Skin epidermis (tissue), 12 donors: ENCODE results near the gene INSL3.
A peak's percentile ranks its signal among the peaks of the same experiment; 100 is the strongest.
"Not testable (repeated sequence)": the region's sequence is repeated elsewhere in the genome, so short reads cannot be mapped to it uniquely, and the experiment has no call there.

ENCODE experiments used
- H3K27ac ChIP-seq, 21 experiments: fragments of 200-600 bp; sonication (generic) in 11 of 21; one replicate each; pipeline ENCODE4 v1.5.0; 2020; ENCODE audit warnings: mild to moderate bottlenecking in 3 of 21, inconsistent platforms in 2 of 21, moderate library complexity in 2 of 21
- H3K4me3 ChIP-seq, 7 experiments: fragments of 200-600 bp; sonication (generic) in 2 of 7; one replicate each; pipeline ENCODE4 v1.5.0; 2020; ENCODE audit warnings: inconsistent platforms in 2 of 7, mild to moderate bottlenecking in 2 of 7, moderate library complexity in 1 of 7

The INSL3 gene

DNA sequence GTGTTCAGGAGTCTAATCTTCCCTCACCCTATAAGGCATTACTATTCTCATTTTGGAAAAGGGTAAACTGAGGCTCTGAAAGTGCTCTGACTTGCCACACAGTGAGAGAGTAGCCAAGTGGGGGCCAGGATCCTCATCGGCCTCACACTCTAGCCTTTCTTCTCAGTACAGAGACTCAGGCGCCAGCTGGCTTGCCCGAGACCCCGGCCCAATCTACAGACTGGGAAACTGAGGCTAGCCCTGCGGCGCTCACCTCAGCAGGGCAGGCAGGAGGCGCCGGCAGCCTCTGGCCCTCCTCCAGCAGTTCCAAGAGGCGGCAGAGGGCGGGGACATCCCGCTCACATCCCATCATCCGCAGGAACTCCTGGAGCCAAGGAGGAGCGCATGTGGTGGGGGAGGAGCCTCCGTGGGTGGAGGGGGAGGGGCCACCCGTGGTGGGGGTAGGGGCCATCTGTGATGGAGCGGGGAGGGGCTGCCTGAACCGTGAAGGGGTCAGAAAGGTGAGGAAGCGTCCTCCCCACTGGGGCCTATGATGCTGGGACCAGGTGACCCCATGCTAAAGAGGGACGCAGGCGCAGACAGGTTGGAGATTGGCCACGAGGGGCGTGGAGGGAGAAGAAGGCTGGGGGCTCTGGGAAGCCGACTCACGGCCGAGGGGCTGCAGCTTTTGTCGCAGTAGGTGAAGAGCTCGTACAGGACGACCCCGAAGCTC, 8.7 kb upstream of the INSL3 start:
- no peak overlapping the region for H3K27ac ChIP-seq
- no peak overlapping the region for H3K4me3 ChIP-seq

DNA sequence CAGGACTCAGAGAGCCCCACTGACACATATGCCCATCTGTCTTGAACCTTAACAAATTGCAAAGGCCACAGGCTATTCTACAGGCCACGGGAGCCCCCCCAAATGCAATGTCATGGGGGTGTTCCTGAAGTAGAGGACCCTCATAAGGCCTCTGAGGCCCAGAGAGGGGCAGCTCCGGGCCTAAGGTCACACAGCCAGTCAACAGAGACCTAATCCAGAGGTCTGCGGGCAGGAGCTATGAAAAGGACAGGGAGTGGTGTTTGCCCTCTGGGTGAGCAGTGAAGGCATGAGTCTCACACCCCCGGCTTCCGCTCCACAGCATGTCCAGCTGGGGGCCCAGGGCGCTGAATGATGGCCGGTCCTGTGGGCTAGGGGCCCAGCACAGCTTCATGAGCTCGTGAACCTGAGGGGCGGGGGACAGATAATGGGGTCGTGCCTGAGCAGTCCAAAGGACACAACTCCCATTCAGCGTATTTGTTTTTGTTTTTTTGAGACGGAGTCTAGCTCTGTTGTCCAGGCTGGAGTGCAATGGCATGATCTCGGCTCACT, 5.3 kb upstream of the INSL3 start:
- no peak overlapping the region for H3K4me3 ChIP-seq
- H3K27ac ChIP-seq, result no peak overlapping the region

DNA sequence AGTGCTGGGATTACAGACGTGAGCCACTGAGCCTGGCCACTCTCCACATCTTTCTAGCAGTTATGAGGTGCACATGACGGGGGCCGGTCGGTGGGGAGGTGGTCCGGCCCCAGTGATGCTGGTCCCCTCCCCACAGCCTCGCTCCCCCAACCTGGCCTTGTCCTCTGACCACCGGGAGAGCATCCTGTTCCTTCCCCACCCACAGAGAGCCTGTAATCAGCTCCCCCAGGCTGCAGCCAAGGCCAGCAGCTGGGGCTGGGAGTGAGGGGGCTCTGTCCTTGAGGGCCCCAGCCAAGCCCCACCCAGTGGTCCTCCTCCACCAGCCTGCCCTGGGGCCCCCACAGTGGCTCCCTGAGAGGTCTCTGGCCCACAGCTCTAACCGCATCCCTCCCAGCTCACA, 3.0 kb upstream of the INSL3 start:
- no peak overlapping the region for H3K4me3 ChIP-seq
- H3K27ac ChIP-seq, result no peak overlapping the region

DNA sequence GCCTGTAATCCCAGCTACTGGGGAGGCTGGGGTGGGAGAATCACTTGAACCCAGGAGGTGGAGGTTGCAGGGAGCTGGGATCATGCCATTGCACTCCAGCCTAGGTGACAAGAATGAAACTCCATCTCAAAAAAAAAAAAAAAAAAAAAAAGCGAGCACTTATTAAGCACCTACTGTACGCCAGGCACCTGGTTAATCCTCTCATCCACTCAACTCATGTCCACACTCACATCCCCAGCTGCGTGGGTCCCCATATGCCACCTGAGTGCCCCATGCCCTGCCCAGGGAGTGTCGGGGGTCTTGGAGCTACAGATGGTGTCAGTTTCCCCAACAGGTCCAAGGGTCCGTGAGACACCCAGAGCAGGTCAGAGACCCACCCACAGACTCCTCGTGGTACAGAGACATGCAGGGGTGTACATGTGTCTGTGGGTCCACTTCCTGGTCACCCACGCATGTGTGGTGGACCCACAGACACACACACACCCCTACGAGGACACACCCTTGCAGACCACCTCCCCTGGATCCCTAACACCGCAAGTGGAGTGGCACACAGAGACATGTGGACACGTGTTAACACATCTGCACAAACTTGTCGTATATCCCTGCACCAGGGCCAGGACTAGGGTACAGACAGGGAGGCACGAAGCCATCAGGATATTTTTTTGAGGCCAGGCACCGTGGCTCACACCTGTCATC, 3.5 kb downstream of the INSL3 start:
- no peak overlapping the region for H3K27ac ChIP-seq
- no peak overlapping the region for H3K4me3 ChIP-seq

DNA sequence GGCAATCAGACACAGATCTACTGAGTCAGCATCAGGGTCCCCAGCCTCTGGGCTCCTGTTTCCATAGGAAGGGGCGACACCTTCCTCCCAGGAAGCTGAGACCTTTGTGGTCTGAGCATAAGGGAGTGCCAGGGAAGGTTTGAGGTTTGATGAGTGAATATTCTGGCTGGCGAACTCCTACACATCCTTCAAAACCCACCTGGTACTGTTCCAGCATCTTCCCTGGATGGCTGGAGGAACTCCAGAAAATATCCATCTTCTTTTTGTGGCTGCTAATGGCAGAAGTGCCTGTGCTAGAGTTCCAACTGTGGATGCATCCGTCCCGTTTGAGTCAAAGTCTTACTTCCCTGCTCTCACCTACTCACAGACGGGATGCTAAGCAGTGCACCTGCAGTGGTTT, 9.2 kb downstream of the INSL3 start:
- no peak overlapping the region for H3K27ac ChIP-seq
- no peak overlapping the region for H3K4me3 ChIP-seq

DNA sequence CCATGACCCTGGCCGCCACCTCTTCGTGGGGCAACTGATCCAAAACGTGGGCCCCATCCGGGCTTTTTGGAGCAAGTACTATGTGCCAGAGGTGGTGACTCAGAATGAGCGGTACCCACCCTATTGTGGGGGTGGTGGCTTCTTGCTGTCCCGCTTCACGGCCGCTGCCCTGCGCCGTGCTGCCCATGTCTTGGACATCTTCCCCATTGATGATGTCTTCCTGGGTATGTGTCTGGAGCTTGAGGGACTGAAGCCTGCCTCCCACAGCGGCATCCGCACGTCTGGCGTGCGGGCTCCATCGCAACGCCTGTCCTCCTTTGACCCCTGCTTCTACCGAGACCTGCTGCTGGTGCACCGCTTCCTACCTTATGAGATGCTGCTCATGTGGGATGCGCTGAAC, 9.6 kb downstream of the INSL3 start:
- Histone ChIP-seq H3K4me3 (no peak overlapping the region), H3K27ac (no peak overlapping the region)

DNA sequence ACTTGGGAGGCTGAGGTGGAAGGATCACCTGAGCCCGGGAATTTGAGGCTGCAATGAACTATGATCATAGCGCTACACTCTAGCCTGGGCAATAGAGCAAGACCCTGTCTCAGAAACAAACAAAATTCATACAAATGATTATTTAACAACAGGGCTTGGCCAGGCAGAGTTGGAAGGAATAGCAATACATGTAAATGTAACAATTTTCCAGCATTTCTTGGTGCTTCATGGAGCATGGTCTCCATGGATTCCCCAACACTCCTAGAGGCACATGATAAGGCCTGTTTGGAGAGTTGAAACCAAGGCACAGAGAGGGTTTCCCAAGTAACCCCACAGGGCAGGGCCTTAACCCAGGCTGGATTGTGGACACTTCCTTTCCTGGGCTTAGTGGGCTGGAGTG, 10.2 kb downstream of the INSL3 start:
- Histone ChIP-seq H3K4me3 (no peak overlapping the region), H3K27ac (no peak overlapping the region)

DNA sequence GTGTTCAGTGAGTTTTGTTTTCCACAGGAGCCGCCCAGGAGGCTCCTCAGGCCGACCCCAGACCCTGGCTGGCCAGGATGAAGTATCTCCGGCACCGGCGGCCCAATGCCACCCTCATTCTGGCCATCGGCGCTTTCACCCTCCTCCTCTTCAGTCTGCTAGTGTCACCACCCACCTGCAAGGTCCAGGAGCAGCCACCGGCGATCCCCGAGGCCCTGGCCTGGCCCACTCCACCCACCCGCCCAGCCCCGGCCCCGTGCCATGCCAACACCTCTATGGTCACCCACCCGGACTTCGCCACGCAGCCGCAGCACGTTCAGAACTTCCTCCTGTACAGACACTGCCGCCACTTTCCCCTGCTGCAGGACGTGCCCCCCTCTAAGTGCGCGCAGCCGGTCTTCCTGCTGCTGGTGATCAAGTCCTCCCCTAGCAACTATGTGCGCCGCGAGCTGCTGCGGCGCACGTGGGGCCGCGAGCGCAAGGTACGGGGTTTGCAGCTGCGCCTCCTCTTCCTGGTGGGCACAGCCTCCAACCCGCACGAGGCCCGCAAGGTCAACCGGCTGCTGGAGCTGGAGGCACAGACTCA, 13.5 kb downstream of the INSL3 start:
- H3K27ac ChIP-seq, result no peak overlapping the region
- H3K4me3 ChIP-seq, result no peak overlapping the region

DNA sequence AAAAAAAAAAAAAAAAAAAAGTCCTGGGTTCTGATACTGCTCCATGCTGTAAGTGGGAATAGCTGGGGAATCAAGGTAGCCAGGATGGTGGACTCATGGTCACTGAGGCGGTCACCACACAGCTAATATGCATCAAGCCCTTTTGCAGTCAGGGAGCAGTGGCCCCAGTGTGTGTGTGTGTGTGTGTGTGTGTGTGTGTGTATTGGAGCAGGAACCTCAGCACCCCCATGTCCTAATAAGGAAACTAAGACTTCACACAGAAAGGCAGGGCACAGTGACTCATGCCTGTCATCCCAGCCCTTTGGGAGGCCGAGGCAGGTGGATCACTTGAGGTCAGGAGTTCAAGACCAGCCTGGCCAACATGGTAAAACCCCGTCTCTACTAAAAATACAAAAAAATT, 14.4 kb downstream of the INSL3 start:
- no peak overlapping the region for H3K27ac ChIP-seq
- no peak overlapping the region for H3K4me3 ChIP-seq

DNA sequence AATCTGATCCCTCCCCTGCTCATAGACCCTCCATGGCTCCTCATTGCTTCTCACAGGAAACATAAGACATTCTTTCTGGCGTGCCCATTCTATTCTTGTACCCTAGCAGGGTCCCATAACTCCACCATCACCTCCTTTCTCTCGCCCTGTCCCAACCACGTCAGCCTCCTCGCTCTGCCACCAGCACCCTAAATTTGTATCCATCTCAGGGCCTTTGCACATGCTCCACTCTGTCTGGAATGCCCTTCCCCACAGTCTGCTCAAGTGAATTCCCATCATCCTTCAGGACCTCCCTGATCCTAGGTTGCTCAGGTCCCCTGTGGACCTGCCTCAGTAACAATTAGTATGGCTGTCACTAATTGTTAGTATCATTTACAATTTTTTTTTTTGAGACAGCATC, 15.9 kb downstream of the INSL3 start:
- Histone ChIP-seq H3K4me3 (no peak overlapping the region), H3K27ac (no peak overlapping the region)

DNA sequence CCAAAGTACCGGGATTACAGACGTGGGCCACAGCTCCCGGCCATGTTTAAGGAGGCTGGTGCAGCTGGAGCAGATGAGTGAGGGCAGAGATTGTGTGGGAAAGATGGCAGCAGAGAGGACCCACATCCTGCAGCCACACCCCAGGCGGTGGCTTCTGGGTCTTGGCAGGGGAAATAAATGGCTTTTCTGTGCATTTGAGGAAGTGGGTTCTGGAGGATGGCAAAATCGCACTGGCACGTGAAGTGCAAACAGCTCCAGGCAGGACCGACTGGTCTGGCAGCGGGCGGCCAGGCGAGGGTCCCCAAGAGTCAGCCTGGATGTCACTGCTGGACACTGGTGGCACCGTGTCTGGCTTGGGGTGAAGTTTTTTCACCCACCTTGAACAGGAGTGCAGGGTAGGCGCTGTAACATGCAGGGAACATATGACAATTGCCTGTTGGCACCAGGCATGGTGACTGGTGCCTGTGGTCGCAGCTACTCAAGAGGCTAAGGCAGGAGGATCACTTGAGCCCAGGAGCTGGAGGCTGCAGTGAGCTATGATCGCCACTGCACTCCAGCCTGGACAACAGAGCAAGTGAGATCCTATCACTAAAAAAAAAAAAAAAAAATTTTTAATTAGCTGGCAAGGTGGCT, 17.9 kb downstream of the INSL3 start:
- no peak overlapping the region for H3K4me3 ChIP-seq
- peak overlapping the region in 2 of 21 experiments; percentile 39 to 53 for H3K27ac ChIP-seq

DNA sequence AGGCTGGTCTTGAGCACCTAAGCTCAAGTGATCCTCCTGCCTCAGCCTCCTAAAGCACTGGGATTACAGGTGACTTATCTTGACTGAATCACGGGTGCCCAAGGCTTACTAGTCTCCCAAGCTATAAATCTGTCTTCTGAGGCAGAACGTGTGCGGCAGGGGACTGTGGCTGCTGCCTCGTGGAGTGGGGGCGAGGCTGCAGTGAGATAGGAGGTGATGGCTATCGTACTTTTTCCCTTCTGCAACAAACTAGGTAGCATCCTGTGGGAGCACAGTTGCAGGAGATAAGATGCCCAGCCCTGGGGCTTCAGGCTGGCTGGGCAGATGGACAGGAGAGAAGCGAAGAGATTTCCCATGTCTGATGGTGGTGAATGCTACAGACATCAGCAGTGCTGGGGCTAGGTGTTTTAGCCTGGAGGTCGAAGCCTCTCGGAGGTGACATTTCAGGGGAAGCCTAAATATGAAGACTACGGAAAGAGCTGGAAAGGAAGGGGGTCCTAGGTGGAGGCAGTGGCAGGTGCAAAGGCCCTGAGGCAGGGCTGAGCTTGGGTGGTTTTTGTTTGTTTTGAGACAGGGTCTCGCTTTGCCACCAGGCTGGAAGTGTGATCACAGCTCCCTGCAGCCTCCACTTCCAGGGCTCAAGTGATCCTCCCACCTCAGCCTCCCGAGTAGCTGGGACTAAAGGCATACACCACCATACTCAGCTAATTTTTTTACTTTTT, 19.0 kb downstream of the INSL3 start:
- Histone ChIP-seq H3K27ac (peak overlapping the region in 1 of 21 experiments; percentile 53), H3K4me3 (no peak overlapping the region)

DNA sequence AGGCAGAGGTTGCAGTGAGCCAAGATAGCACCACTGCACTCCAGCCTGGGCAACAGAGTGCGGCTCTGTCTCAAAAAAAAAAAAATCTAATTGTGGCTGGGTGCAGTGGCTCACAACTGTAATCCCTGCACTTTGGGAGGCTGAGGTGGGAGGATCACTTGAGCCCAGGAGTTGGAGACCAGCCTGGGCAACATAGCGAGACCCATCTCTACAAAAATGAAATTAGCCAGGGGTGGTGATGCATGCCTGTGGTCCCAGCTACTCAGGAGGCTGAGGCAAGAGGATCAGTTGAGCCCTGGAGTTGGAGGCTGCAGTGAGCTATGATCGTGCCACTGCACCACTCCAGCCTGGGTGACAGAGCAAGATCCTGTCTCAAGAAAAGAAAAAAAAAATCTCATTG, 22.7 kb downstream of the INSL3 start:
- not testable (repeated sequence) for H3K4me3 ChIP-seq, H3K27ac ChIP-seq

DNA sequence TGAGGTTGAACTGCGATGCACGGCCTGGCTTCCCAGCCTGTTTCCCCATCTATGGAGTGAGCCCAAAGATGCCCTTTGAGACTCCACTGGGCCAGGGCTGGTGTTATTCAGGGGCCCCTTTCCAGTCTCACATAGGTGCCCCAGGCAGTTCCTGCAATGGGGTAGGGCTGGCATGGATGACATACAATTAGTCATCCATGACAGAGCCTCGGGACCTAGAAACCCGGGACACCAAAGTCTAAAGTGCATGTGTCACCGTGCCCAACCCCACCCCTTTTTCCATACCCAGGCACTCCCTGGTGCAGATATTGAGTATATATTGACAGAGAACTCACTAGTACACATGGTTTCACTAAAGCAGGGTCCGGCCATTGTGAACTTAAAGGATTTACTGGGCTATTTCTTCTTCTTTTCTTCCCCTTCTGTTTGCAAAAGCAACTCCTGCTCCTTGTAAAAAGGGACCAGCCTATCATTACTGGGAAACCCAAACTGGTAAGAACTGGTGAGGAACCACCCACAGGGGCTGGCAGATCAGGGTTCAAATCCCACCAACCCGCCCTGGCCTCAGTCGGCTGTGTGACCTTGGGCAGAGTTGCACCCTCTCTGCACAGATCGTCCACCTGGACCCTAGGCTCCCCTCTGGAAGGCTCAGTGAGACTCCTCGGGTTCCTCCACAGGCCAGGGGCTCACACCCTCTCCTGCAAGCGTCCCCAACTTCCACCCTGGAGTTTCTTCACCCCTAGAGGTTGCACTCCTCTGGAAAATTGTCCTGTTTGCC, 23.7 kb downstream of the INSL3 start:
- Histone ChIP-seq H3K4me3 (no peak overlapping the region), H3K27ac (peak overlapping the region in 1 of 21 experiments; percentile 39)

DNA sequence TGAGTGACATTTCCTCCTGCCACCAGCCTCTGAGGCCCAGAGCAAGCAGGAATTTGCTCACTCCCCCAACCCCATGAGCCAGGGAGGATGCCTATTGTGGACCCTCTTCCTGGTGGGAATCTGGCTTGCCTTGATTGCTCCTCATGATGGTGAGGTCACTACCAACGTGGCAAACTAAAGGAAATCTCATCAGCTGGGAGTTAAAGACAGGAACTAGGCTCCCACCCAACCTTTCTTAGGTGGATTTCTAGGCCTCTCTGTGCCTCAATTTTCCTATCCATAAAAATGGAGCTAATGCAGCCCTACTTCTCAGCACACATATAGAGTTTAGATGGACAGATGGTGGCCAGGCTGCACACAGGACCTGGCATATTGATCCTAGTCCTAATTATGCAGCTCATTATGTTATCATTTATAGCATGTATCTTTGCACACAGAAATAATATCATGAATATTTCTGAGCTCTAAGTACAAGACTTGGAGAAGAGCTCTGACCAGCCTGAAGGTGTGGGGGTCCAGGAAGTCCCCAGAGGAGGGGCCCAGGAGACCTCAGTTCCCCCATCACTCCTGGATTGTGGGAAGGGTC, 24.4 kb downstream of the INSL3 start:
- peak overlapping the region in 1 of 21 experiments; percentile 39 for H3K27ac ChIP-seq

DNA sequence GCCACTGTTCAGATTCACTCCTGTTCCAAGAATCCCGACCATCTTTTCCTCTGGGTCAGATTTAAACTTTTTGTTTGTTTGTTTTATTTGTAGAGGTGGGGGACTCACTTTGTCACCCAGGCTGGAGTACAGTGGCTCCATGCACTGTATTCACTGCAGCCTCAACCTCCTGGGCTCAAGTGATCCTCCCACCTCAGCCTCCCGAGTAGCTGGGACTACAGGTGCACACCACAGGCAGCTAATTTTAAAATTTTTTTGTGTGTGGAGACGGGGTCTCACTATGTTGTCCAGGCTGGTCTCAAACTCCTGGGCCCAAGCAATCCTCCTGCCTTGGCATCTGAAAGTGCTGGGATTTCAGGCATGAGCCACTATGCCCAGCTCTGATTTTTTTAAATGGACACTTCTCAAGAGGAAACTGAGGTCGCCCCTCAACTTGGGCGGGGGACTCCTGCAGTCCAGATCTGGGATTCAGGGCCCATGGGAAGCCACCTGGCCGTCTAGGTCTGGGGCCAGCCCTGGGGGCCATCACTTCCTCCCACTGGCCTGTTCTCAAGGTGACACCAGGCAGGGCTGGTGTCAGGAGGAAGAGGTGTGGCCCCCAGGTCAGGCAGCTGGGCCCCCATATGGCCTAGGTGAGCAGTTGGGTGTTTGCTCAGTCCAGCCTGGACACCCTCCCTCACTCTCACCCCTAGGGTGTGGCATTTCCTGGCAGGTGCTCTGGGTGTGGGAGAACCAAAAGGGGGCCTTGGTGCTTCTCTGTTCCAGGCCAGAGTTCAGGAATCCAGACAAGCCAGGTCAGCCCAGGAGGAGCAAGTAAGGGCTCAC, 25.1 kb downstream of the INSL3 start:
- Histone ChIP-seq H3K4me3 (no peak overlapping the region), H3K27ac (no peak overlapping the region)

More for the DNA sequence above, 24.4 kb downstream of the INSL3 start:
- no peak overlapping the region for H3K4me3 ChIP-seq

DNA sequence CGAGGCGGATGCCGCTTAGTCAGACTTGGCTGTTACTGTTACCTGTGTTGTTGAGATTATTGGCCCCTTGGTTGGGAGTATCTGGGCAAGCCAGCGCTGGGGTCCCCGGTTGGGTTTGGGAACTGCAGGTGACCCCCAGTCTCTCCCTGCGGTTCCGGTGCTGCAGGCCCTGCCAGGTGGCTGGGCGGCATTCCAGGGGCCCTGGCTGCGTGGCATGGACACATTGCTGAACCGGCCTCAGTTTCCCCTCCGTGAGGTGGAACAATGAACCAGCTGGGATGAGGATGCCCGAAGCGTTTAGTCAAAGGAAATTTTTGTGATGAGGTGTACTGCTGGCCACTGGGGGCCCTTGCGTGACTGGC, 25.8 kb downstream of the INSL3 start:
- H3K4me3 ChIP-seq, result peak overlapping the region in 6 of 7 experiments; percentile 0 to 19 (median 12)
- peak overlapping the region in 1 of 21 experiments; percentile 4 for H3K27ac ChIP-seq
